Metanephros (tissue), 1 donor: ENCODE results near the gene NCBP3. TPM values are rescaled to one million over a fixed set of nuclear protein-coding genes. Genes with fewer than 3 reads are reported as not detected.

ENCODE experiments used
- total RNA-seq: library from RNA; depleted of rRNA; stranded (reverse); fragments of >200 nt; gene quantifications from one replicate; pipeline ENCODE4 v1.2.3, GENCODE V29; 2014

Gene NCBP3
- 32.3 TPM for total RNA-seq

GRCh38 chr17:3845621-3846436 is at the start of gene NCBP3:
NCBP3 (minus strand) TSS chr17:3846246; CDS start chr17:3846223, 23 bp downstream.

GRCh38 chr17:3893003-3893719 is 47.1 kb upstream of the NCBP3 start, which contains the start of gene CAMKK1:
CAMKK1 (minus strand) TSS chr17:3893053; CDS start chr17:3885687, 7,366 bp downstream.

GRCh38 chr17:3800362-3801271 is 45.4 kb downstream of the NCBP3 start, which contains the start of gene ITGAE:
ITGAE (minus strand) TSS chr17:3801188; CDS start chr17:3801144, 44 bp downstream.

Other genes starting within 250 kb of the NCBP3 start
- gene TRPV1, start 236.8 kb downstream of the NCBP3 start, total RNA-seq, result 11.6 TPM
- 22.8 TPM for gene SHPK, start 210.0 kb downstream of the NCBP3 start, total RNA-seq
- 20.3 TPM for gene CTNS, start 209.5 kb downstream of the NCBP3 start, total RNA-seq
- gene TAX1BP3, start 177.7 kb downstream of the NCBP3 start, total RNA-seq, result 77.0 TPM
- 18.6 TPM for gene EMC6, start 177.4 kb downstream of the NCBP3 start, total RNA-seq
- gene P2RX5, start 150.1 kb downstream of the NCBP3 start, total RNA-seq, result 5.4 TPM
- 4.2 TPM for gene HASPIN, start 122.3 kb downstream of the NCBP3 start, total RNA-seq
- gene ITGAE, start 45.1 kb downstream of the NCBP3 start, total RNA-seq, result 14.5 TPM
- 3.5 TPM for gene CAMKK1, start 46.8 kb upstream of the NCBP3 start, total RNA-seq
- 4.3 TPM for gene P2RX1, start 70.2 kb upstream of the NCBP3 start, total RNA-seq
- gene ATP2A3, start 118.2 kb upstream of the NCBP3 start, total RNA-seq, result 12.6 TPM